WTC11 (cell line): ENCODE data around the gene CORO1C. TPM values are rescaled to one million over a fixed set of nuclear protein-coding genes. Genes with fewer than 3 reads are reported as not detected.
"Not testable (repeated sequence)": the region's sequence is repeated elsewhere in the genome, so short reads cannot be mapped to it uniquely, and the experiment has no call there.

Experiments
- ATAC-seq: fragments of 200-7000 bp; cut with Tn5 transposase; 2 replicates; pipeline ENCODE4 v1.10.0; 2021; ENCODE audit warnings: mild to moderate bottlenecking, moderate library complexity
- CTCF ChIA-PET: fragments of 300-600 bp; sonication (Branson Sonifier 250); formaldehyde crosslinking; loops from one replicate; lab custom pipeline; 2021; ENCODE audit warnings: antibody characterized with exemption; lab: Charles Lee
- POLR2A ChIA-PET: fragments of 350-600 bp; sonication (Branson Sonifier 250); formaldehyde crosslinking; loops from one replicate; lab custom pipeline; 2021; ENCODE audit warnings: antibody characterized with exemption; lab: Charles Lee
- DNase-seq: peaks from one replicate; pipeline ENCODE4 v3.0.0; 2021; ENCODE audit warnings: low spot score
- H3K27ac Mint-ChIP-seq: 2 replicates; pipeline ENCODE4 v1.8.0; 2021; ENCODE audit warnings: mixed read lengths
- H3K27me3 Mint-ChIP-seq: 2 replicates; pipeline ENCODE4 v1.8.0; 2021; ENCODE audit warnings: low read depth, mild to moderate bottlenecking, moderate library complexity, mixed read lengths
- H3K36me3 Mint-ChIP-seq: 2 replicates; pipeline ENCODE4 v1.8.0; 2021; ENCODE audit warnings: mixed read lengths
- H3K4me1 Mint-ChIP-seq: 2 replicates; pipeline ENCODE4 v1.8.0; 2022; ENCODE audit warnings: mixed read lengths
- H3K4me3 Mint-ChIP-seq: 2 replicates; pipeline ENCODE4 v1.8.0; 2021; ENCODE audit warnings: mild to moderate bottlenecking, moderate library complexity, mixed read lengths
- H3K9me3 Mint-ChIP-seq: 2 replicates; pipeline ENCODE4 v1.8.0; 2021; ENCODE audit warnings: mixed read lengths
- CREB1 ChIP-seq: sonication (generic); formaldehyde crosslinking; IDR thresholded peaks from 2 replicates; pipeline ENCODE4 v1.8.0; 2023; ENCODE audit warnings: mild to moderate bottlenecking, missing genetic modification reagents
- JAZF1 ChIP-seq: fragments of 250-450 bp; sonication (Bioruptor Pico); IDR thresholded peaks from 2 replicates; pipeline ENCODE4 v1.9.0; 2021; ENCODE audit warnings: moderate library complexity, mild to moderate bottlenecking, inconsistent platforms
- MYBL2 ChIP-seq: sonication (generic); formaldehyde crosslinking; IDR thresholded peaks from 2 replicates; pipeline ENCODE4 v1.8.1; 2023; ENCODE audit warnings: mild to moderate bottlenecking, moderate library complexity, missing genetic modification reagents
- NR1H2 ChIP-seq: sonication (generic); formaldehyde crosslinking; IDR thresholded peaks from 2 replicates; pipeline ENCODE4 v1.9.0; 2021; ENCODE audit warnings: mild to moderate bottlenecking, moderate library complexity, missing genetic modification reagents
- TCF7 ChIP-seq: sonication (generic); formaldehyde crosslinking; IDR thresholded peaks from 2 replicates; pipeline ENCODE4 v1.8.0; 2022; ENCODE audit warnings: mild to moderate bottlenecking, low read depth, missing genetic modification reagents, moderate library complexity
- ZNF232 ChIP-seq: sonication (generic); formaldehyde crosslinking; IDR thresholded peaks from 2 replicates; pipeline ENCODE4 v1.8.0; 2022; ENCODE audit warnings: mild to moderate bottlenecking, missing genetic modification reagents
- ZNF396 ChIP-seq: fragments of 250-450 bp; sonication (Bioruptor Pico); IDR thresholded peaks from 2 replicates; pipeline ENCODE4 v1.8.0; 2021; ENCODE audit warnings: mild to moderate bottlenecking, moderate library complexity, borderline replicate concordance
- total RNA-seq: library from RNA; stranded (reverse); gene quantifications from 3 replicates; pipeline ENCODE4 v1.2.3, GENCODE V29; 2021
- TF ChIP-seq, protein P1 (sequence below): fragments of 200-600 bp; IDR thresholded peaks from 2 replicates; pipeline ENCODE4 v1.8.0; 2022; ENCODE audit warnings: antibody characterized with exemption
- TF ChIP-seq, protein P2 (sequence below): sonication (generic); formaldehyde crosslinking; IDR thresholded peaks from 2 replicates; pipeline ENCODE4 v1.8.0; 2022; ENCODE audit warnings: missing genetic modification reagents
- TF ChIP-seq, protein P3 (sequence below): sonication (generic); formaldehyde crosslinking; IDR thresholded peaks from 2 replicates; pipeline ENCODE4 v1.8.0; 2023; ENCODE audit warnings: mild to moderate bottlenecking, missing genetic modification reagents
- TF ChIP-seq, protein P4 (sequence below): sonication (generic); formaldehyde crosslinking; IDR thresholded peaks from 2 replicates; pipeline ENCODE4 v1.8.0; 2022; ENCODE audit warnings: mild to moderate bottlenecking, missing genetic modification reagents
- TF ChIP-seq, protein P5 (sequence below): sonication (generic); formaldehyde crosslinking; IDR thresholded peaks from 2 replicates; pipeline ENCODE4 v1.8.0; 2022; ENCODE audit warnings: mild to moderate bottlenecking, missing genetic modification reagents
- TF ChIP-seq, protein P6 (sequence below): sonication (generic); formaldehyde crosslinking; IDR thresholded peaks from 2 replicates; pipeline ENCODE4 v1.8.1; 2022; ENCODE audit warnings: low read depth, mild to moderate bottlenecking, moderate library complexity, missing genetic modification reagents, borderline replicate concordance

The CORO1C gene
- total RNA-seq, 1 experiment from 2014 or later, result 113 TPM

DNA sequence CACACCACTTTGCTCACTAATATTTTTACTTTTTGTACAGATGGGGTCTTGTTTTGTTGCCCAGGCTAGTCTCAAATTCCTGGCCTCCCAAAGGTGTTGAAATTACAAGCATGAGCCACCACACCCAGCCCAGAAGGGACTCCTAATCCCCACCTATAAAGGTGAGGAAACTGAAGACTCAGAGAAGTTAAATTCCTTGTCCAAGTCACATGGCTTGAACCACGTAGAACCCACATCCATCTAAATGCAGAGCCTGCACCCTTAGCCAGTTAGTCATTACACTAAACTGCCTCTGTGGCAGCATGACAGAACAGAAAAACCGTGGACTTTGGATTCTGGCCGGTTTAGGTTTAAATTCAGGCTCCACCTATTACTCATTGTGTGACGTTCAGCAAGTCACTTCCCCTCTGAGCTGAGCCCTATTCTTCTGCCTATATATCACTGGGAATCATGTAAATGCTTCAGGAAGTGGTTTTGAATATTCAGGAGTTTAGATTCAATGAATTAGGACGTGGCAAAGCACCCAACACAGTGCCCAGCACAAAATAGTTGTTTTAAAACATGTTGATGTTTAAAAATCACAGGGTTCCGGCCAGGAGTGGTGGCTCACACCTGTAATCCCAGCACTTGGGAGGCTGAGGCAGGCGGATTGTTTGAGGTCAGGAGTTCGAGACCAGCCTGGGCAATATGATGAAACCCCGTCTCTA is 3.0 kb upstream of the CORO1C start (continued):
- TF ChIP-seq, protein P1, sequence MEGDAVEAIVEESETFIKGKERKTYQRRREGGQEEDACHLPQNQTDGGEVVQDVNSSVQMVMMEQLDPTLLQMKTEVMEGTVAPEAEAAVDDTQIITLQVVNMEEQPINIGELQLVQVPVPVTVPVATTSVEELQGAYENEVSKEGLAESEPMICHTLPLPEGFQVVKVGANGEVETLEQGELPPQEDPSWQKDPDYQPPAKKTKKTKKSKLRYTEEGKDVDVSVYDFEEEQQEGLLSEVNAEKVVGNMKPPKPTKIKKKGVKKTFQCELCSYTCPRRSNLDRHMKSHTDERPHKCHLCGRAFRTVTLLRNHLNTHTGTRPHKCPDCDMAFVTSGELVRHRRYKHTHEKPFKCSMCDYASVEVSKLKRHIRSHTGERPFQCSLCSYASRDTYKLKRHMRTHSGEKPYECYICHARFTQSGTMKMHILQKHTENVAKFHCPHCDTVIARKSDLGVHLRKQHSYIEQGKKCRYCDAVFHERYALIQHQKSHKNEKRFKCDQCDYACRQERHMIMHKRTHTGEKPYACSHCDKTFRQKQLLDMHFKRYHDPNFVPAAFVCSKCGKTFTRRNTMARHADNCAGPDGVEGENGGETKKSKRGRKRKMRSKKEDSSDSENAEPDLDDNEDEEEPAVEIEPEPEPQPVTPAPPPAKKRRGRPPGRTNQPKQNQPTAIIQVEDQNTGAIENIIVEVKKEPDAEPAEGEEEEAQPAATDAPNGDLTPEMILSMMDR, result no peak
- no peak for TF ChIP-seq NR1H2 (CRISPR knock-in tag)
- TF ChIP-seq, protein P2, sequence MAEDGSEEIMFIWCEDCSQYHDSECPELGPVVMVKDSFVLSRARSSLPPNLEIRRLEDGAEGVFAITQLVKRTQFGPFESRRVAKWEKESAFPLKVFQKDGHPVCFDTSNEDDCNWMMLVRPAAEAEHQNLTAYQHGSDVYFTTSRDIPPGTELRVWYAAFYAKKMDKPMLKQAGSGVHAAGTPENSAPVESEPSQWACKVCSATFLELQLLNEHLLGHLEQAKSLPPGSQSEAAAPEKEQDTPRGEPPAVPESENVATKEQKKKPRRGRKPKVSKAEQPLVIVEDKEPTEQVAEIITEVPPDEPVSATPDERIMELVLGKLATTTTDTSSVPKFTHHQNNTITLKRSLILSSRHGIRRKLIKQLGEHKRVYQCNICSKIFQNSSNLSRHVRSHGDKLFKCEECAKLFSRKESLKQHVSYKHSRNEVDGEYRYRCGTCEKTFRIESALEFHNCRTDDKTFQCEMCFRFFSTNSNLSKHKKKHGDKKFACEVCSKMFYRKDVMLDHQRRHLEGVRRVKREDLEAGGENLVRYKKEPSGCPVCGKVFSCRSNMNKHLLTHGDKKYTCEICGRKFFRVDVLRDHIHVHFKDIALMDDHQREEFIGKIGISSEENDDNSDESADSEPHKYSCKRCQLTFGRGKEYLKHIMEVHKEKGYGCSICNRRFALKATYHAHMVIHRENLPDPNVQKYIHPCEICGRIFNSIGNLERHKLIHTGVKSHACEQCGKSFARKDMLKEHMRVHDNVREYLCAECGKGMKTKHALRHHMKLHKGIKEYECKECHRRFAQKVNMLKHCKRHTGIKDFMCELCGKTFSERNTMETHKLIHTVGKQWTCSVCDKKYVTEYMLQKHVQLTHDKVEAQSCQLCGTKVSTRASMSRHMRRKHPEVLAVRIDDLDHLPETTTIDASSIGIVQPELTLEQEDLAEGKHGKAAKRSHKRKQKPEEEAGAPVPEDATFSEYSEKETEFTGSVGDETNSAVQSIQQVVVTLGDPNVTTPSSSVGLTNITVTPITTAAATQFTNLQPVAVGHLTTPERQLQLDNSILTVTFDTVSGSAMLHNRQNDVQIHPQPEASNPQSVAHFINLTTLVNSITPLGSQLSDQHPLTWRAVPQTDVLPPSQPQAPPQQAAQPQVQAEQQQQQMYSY (CRISPR knock-in tag), result no peak
- TF ChIP-seq, protein P3, sequence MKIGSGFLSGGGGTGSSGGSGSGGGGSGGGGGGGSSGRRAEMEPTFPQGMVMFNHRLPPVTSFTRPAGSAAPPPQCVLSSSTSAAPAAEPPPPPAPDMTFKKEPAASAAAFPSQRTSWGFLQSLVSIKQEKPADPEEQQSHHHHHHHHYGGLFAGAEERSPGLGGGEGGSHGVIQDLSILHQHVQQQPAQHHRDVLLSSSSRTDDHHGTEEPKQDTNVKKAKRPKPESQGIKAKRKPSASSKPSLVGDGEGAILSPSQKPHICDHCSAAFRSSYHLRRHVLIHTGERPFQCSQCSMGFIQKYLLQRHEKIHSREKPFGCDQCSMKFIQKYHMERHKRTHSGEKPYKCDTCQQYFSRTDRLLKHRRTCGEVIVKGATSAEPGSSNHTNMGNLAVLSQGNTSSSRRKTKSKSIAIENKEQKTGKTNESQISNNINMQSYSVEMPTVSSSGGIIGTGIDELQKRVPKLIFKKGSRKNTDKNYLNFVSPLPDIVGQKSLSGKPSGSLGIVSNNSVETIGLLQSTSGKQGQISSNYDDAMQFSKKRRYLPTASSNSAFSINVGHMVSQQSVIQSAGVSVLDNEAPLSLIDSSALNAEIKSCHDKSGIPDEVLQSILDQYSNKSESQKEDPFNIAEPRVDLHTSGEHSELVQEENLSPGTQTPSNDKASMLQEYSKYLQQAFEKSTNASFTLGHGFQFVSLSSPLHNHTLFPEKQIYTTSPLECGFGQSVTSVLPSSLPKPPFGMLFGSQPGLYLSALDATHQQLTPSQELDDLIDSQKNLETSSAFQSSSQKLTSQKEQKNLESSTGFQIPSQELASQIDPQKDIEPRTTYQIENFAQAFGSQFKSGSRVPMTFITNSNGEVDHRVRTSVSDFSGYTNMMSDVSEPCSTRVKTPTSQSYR, result no peak
- TF ChIP-seq, protein P4, sequence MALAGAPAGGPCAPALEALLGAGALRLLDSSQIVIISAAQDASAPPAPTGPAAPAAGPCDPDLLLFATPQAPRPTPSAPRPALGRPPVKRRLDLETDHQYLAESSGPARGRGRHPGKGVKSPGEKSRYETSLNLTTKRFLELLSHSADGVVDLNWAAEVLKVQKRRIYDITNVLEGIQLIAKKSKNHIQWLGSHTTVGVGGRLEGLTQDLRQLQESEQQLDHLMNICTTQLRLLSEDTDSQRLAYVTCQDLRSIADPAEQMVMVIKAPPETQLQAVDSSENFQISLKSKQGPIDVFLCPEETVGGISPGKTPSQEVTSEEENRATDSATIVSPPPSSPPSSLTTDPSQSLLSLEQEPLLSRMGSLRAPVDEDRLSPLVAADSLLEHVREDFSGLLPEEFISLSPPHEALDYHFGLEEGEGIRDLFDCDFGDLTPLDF (CRISPR knock-in tag), result no peak

DNA sequence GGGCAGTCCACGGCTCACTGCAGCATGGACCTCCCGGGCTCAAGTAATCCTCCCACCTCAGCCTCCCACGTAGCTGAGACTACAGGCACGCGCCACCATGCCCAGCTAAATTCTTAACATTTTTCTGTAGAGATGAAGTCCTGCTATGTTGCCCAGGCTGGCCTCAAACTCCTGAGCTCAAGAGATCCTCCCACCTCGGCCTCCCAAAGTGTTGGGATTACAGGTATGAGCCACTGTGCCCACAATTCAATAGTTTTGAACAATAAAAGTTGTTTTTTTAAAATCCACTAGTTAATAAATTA is 1.9 kb upstream of the CORO1C start:
- CTCF ChIA-PET, result interaction anchor here (0.9 to 2.1 kb wide), 2 partner anchors 18 to 68 kb away, joined by 3 to 12 read pairs; no protein-coding TSS in a partner anchor
- H3K4me3 Mint-ChIP-seq, H3K27me3 Mint-ChIP-seq, H3K9me3 Mint-ChIP-seq, H3K36me3 Mint-ChIP-seq, ATAC-seq, POLR2A ChIA-PET, H3K27ac Mint-ChIP-seq, DNase-seq: not testable (repeated sequence)
- H3K4me1 Mint-ChIP-seq, result peaks cover 34% of the 10 kb centered on the region

DNA sequence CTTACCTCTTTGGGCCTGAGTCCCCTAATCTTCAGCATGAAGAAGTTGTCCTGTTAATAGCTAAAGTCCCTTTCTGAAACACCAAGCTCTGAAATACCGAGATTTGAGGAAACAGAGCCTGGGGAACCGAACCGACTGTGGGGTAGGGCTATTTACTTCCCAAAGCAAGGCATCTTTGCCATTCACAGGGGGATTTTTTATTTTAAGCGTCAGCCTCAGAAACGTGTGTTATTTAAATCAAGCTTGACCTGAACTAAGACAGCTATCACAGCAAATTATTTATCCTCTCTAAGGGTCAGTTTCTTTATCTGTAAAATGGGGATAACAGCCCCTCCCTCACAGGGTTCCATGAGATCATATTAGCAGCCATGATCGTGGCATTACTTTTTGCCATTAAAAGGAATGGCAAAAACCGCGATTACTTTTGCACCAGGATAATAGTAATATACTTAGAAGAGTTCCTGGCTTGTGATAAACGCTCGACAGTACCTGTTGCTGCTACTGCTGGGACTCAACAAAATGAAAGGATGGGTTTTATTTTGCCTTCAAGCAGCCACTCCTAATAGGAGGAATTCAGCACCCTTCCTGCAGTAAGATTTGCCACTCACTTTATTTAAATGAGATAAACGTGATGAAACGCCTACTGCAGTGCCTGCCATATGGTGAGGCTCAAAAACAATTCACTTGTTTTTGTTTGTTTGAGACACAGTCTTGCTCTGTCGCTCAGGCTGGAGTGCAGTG is 1.3 kb upstream of the CORO1C start:
- no peaks in the 10 kb centered on the region for H3K27me3 Mint-ChIP-seq
- ATAC-seq, result no peak

More for the DNA sequence above, 1.3 kb upstream of the CORO1C start:
- Mint-ChIP-seq H3K36me3 (no peaks in the 10 kb centered on the region), H3K4me1 (peaks cover 39% of the 10 kb centered on the region), H3K9me3 (no peaks in the 10 kb centered on the region), H3K27ac (peak overlapping the region; percentile 98), H3K4me3 (peak overlapping the region; percentile 91)
- ChIA-PET POLR2A (interaction anchor here (1.1 kb wide), 1 partner anchor 54 kb away, joined by 3 read pairs; no protein-coding TSS in a partner anchor), CTCF (interaction anchor here (0.9 to 2.1 kb wide), 5 partner anchors 17 to 173 kb away, joined by 3 to 12 read pairs (median 3); no protein-coding TSS in a partner anchor)
- no peak for DNase-seq
- TF ChIP-seq TCF7 (no peak), MYBL2 (no peak), JAZF1 (CRISPR knock-in tag) (no peak), ZNF396 (CRISPR knock-in tag) (no peak), CREB1 (CRISPR knock-in tag) (no peak), ZNF232 (CRISPR knock-in tag) (no peak)
- TF ChIP-seq, protein P5, sequence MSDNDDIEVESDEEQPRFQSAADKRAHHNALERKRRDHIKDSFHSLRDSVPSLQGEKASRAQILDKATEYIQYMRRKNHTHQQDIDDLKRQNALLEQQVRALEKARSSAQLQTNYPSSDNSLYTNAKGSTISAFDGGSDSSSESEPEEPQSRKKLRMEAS (CRISPR knock-in tag), result no peak
- TF ChIP-seq, protein P6, sequence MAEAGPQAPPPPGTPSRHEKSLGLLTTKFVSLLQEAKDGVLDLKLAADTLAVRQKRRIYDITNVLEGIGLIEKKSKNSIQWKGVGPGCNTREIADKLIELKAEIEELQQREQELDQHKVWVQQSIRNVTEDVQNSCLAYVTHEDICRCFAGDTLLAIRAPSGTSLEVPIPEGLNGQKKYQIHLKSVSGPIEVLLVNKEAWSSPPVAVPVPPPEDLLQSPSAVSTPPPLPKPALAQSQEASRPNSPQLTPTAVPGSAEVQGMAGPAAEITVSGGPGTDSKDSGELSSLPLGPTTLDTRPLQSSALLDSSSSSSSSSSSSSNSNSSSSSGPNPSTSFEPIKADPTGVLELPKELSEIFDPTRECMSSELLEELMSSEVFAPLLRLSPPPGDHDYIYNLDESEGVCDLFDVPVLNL (CRISPR knock-in tag), result no peak
